ENCODE measurements around the gene POLR1E. TPM values are rescaled to one million over a fixed set of nuclear protein-coding genes. Genes with fewer than 3 reads are reported as not detected.

POLR1E gene
- total RNA-seq, 1 experiment from 2014 or later = 31.4 TPM

GRCh38 chr9:37520641-37521040, 34.9 kb downstream of the POLR1E start (continued):
- no peak for TF ChIP-seq FOXJ3 (CRISPR knock-in tag; IDR thresholded peaks at IDR 0.05; ENCODE audit: borderline replicate concordance)
- no peak for TF ChIP-seq AR (CRISPR knock-in tag; IDR thresholded peaks at IDR 0.05)
- TF ChIP-seq, protein P1, sequence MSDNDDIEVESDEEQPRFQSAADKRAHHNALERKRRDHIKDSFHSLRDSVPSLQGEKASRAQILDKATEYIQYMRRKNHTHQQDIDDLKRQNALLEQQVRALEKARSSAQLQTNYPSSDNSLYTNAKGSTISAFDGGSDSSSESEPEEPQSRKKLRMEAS (CRISPR knock-in tag; IDR thresholded peaks at IDR 0.05) = no peak

- ATAC-seq (no peak), DNase-seq (ENCODE audit: low spot score) (no peak)
- ChIA-PET CTCF (no interaction called here), POLR2A (no interaction called here)
- H3K4me3 Mint-ChIP-seq = no peak overlapping the region
- H3K27ac Mint-ChIP-seq = peak overlapping the region; percentile 1; the same call in 1 of the 2 replicates
- peaks cover 35% of the 10 kb centered on the region for H3K36me3 Mint-ChIP-seq
- peaks cover 2% of the 10 kb centered on the region; the same call in 1 of the 2 replicates for H3K4me1 Mint-ChIP-seq
- H3K27me3 Mint-ChIP-seq (ENCODE audit: low read depth) = no peaks in the 10 kb centered on the region
- no peaks in the 10 kb centered on the region for H3K9me3 Mint-ChIP-seq
- TF ChIP-seq NR3C1 (CRISPR knock-in tag; conservative IDR thresholded peaks at IDR 0.05; ENCODE audit: low read depth) = no peak
- no peak for TF ChIP-seq FOXP1 (CRISPR knock-in tag; IDR thresholded peaks at IDR 0.05; ENCODE audit: borderline replicate concordance)
- no peak for TF ChIP-seq ZNF263 (CRISPR knock-in tag; IDR thresholded peaks at IDR 0.05; ENCODE audit: low read depth)
- TF ChIP-seq ZBTB43 (CRISPR knock-in tag; IDR thresholded peaks at IDR 0.05) = no peak
- TF ChIP-seq ZNF317 (CRISPR knock-in tag; IDR thresholded peaks at IDR 0.05; ENCODE audit: borderline replicate concordance, low read depth) = no peak
- TF ChIP-seq GRHL2 (CRISPR knock-in tag; IDR thresholded peaks at IDR 0.05; ENCODE audit: insufficient replicate concordance, severe bottlenecking) = no peak
- TF ChIP-seq, protein P2, sequence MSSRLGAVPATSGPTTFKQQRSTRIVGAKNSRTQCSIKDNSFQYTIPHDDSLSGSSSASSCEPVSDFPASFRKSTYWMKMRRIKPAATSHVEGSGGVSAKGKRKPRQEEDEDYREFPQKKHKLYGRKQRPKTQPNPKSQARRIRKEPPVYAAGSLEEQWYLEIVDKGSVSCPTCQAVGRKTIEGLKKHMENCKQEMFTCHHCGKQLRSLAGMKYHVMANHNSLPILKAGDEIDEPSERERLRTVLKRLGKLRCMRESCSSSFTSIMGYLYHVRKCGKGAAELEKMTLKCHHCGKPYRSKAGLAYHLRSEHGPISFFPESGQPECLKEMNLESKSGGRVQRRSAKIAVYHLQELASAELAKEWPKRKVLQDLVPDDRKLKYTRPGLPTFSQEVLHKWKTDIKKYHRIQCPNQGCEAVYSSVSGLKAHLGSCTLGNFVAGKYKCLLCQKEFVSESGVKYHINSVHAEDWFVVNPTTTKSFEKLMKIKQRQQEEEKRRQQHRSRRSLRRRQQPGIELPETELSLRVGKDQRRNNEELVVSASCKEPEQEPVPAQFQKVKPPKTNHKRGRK (CRISPR knock-in tag; IDR thresholded peaks at IDR 0.05; ENCODE audit: borderline replicate concordance) = no peak
- TF ChIP-seq NR2C2 (CRISPR knock-in tag; IDR thresholded peaks at IDR 0.05) = no peak
- TF ChIP-seq SOX15 (CRISPR knock-in tag; IDR thresholded peaks at IDR 0.05) = no peak
- no peak for TF ChIP-seq ATF3 (CRISPR knock-in tag; conservative IDR thresholded peaks at IDR 0.05)
- no peak for TF ChIP-seq SMAD3 (CRISPR knock-in tag; IDR thresholded peaks at IDR 0.05; ENCODE audit: borderline replicate concordance)
- no peak for TF ChIP-seq ZNF532 (CRISPR knock-in tag; IDR thresholded peaks at IDR 0.05; ENCODE audit: borderline replicate concordance)
- TF ChIP-seq SP1 (CRISPR knock-in tag; conservative IDR thresholded peaks at IDR 0.05) = no peak
- no peak for TF ChIP-seq USF2 (CRISPR knock-in tag; IDR thresholded peaks at IDR 0.05)
Observed at GRCh38 chr9:37521111-37521510, 35.4 kb downstream of the POLR1E start.

All from WTC11 (cell line).